Measurements from ENCODE around the gene CIC.

CIC gene

GRCh38 chr19:42278452-42279154, 9.6 kb downstream of the CIC start:
- DNase-seq, result no peak

GRCh38 chr19:42279155-42279901, 10.3 kb downstream of the CIC start:
- peak; percentile 64 for DNase-seq

- DNase-seq, result peak; percentile 88
These were observed 11.1 kb downstream of the CIC start for GRCh38 chr19:42279902-42280814.

- no peak for DNase-seq
These were observed 11.7 kb downstream of the CIC start for GRCh38 chr19:42280815-42281145.

- DNase-seq, result no peak
These were observed 12.2 kb downstream of the CIC start for GRCh38 chr19:42281146-42281826.

- peak; percentile 36 for DNase-seq
These were observed 13.0 kb downstream of the CIC start for GRCh38 chr19:42281827-42282762.

- no peak for DNase-seq
These were observed 13.8 kb downstream of the CIC start for GRCh38 chr19:42282819-42283187.

- DNase-seq, result peak; percentile 98
These were observed 14.4 kb downstream of the CIC start for GRCh38 chr19:42283188-42284065.

- DNase-seq, result peak; percentile 94
These were observed 15.0 kb downstream of the CIC start for GRCh38 chr19:42284066-42284501.

- DNase-seq, result peak; percentile 54
These were observed 15.7 kb downstream of the CIC start for GRCh38 chr19:42284591-42285341.

- DNase-seq, result no peak
These were observed 16.5 kb downstream of the CIC start for GRCh38 chr19:42285541-42285941.

GRCh38 chr19:42285988-42286348, 16.9 kb downstream of the CIC start:
- no peak for DNase-seq

GRCh38 chr19:42286349-42287016, 17.4 kb downstream of the CIC start:
- no peak for DNase-seq

GRCh38 chr19:42287017-42287826, 18.2 kb downstream of the CIC start:
- no peak for DNase-seq

GRCh38 chr19:42287827-42288107, 18.7 kb downstream of the CIC start:
- DNase-seq, result no peak

- DNase-seq, result no peak
These were observed 19.3 kb downstream of the CIC start for GRCh38 chr19:42288387-42288786.

- DNase-seq, result no peak
These were observed 20.0 kb downstream of the CIC start for GRCh38 chr19:42288881-42289555.

GRCh38 chr19:42289556-42290041, 20.5 kb downstream of the CIC start:
- DNase-seq, result no peak

Data from DMS53 (cell line).